ENCODE results near the gene PPT2. TPM values are rescaled to one million over a fixed set of nuclear protein-coding genes. Genes with fewer than 3 reads are reported as not detected.

The PPT2 gene
- total and polyA plus RNA-seq, 2 of the 13 experiments (the other 11 are each of a cell fraction or from before 2014, with no cell fraction given): 39.2 to 61.8 TPM

GRCh38 chr6:32171234-32171633 is 17.3 kb downstream of the PPT2 start:
- no peak overlapping the region for H3K4me2 ChIP-seq (ENCODE audit: low read depth, low read length)
- H3K79me2 ChIP-seq (ENCODE audit: insufficient read depth, low read length): peaks cover 36% of the 10 kb centered on the region
- BruUV-seq (replicated peaks): no TSS peak
- H3K4me1 ChIP-seq (ENCODE audit: insufficient read depth, low read length): peaks cover 32% of the 10 kb centered on the region
- H4K20me1 ChIP-seq (ENCODE audit: insufficient read depth, low read length): no peaks in the 10 kb centered on the region
- no peak for DNase-seq (ENCODE audit: low spot score)
- H3K27ac ChIP-seq (ENCODE audit: extremely low read length, insufficient read depth, low read length): no peak overlapping the region
- WGBS (ENCODE audit: low lambda C conversion rate): 98% methylated on average over 6 of the region's 6 CpGs
- no peak for FAIRE-seq
- POLR2A ChIA-PET: no interaction called here
- no peaks in the 10 kb centered on the region; a peak in 1 of 5 replicates for H3K27me3 ChIP-seq (ENCODE audit: control insufficient read depth in 1 of 2, insufficient read depth in 2 of 2, low read length in 2 of 2)
- ATAC-seq: no peak
- no peak overlapping the region for H3K9ac ChIP-seq (ENCODE audit: insufficient read depth, low read depth, low read length)
- intact Hi-C loops (cut with micrococcal nuclease; ENCODE audit: unreplicated experiment) (no loop called here), in situ Hi-C loops (cut with HindIII; ENCODE audit: extremely low pct_ligation_motif_present, low pct_unique_long_range_greater_than_20kb) (no loop called here)
- H3K36me3 ChIP-seq (replicated peaks in 1 of 2; ENCODE audit: control insufficient read depth in 1 of 2, insufficient read depth in 2 of 2, low read length in 2 of 2): peaks cover 17 to 46% of the 10 kb centered on the region in 2 experiments
- CTCF ChIA-PET (ENCODE audit: low intra/inter-chr PET ratio, low total read pairs): no interaction called here
- 0 out of 2 replicates have a peak, but pooled peaks have one; percentile 26 for TF ChIP-seq RBFOX2 (IDR thresholded peaks at IDR 0.05; ENCODE audit: low read depth, low read length)
- 0 out of 2 replicates have a peak, but pooled peaks have one; percentile 27 for TF ChIP-seq NR0B2 (CRISPR knock-in tag; IDR thresholded peaks at IDR 0.05)
- TF ChIP-seq THAP7 (CRISPR knock-in tag; IDR thresholded peaks at IDR 0.05): no peak
- peak; percentile 24 for TF ChIP-seq AGO2 (optimal IDR thresholded peaks at IDR 0.05; ENCODE audit: low read depth, low read length)
- no peak for TF ChIP-seq SETDB1 (CRISPR knock-in tag; IDR thresholded peaks at IDR 0.05; ENCODE audit: borderline replicate concordance)
- no peak overlapping the region for H3K4me3 ChIP-seq (replicated peaks in 1 of 3; ENCODE audit: insufficient read depth in 1 of 3, low read depth in 2 of 3, low read length in 3 of 3)
- no peak overlapping the region for H2AFZ ChIP-seq (ENCODE audit: low read length)
- H3K9me3 ChIP-seq (ENCODE audit: low read length): no peaks in the 10 kb centered on the region

- 96% methylated on average over 4 of the region's 4 CpGs for WGBS (ENCODE audit: low lambda C conversion rate)
- Histone ChIP-seq H2AFZ (ENCODE audit: low read length) (no peak overlapping the region), H3K4me1 (ENCODE audit: insufficient read depth, low read length) (peaks cover 46% of the 10 kb centered on the region), H3K4me2 (ENCODE audit: low read depth, low read length) (peak overlapping the region; percentile 19), H3K9ac (ENCODE audit: insufficient read depth, low read depth, low read length) (peak overlapping the region; percentile 7; the same call in 1 of the 2 replicates), H3K9me3 (ENCODE audit: low read length) (no peaks in the 10 kb centered on the region), H3K36me3 (replicated peaks in 1 of 2; ENCODE audit: control insufficient read depth in 1 of 2, insufficient read depth in 2 of 2, low read length in 2 of 2) (peaks cover 13 to 33% of the 10 kb centered on the region in 2 experiments), H3K79me2 (ENCODE audit: insufficient read depth, low read length) (peaks cover 36% of the 10 kb centered on the region), H3K27ac (ENCODE audit: extremely low read length, insufficient read depth, low read length) (no peak overlapping the region), H3K4me3 (replicated peaks in 1 of 3; ENCODE audit: insufficient read depth in 1 of 3, low read depth in 2 of 3, low read length in 3 of 3) (no peak overlapping the region), H3K27me3 (ENCODE audit: control insufficient read depth in 1 of 2, insufficient read depth in 2 of 2, low read length in 2 of 2) (no peaks in the 10 kb centered on the region; a peak in 1 of 5 replicates), H4K20me1 (ENCODE audit: insufficient read depth, low read length) (no peaks in the 10 kb centered on the region)
- no TSS peak for BruUV-seq (replicated peaks)
- POLR2A ChIA-PET: interaction anchor here (0.6 kb wide), 1 partner anchor 20 kb away, joined by 3 read pairs; no protein-coding TSS in a partner anchor
- intact Hi-C loops (cut with micrococcal nuclease; ENCODE audit: unreplicated experiment) (no loop called here), in situ Hi-C loops (cut with HindIII; ENCODE audit: extremely low pct_ligation_motif_present, low pct_unique_long_range_greater_than_20kb) (no loop called here)
- no peak for DNase-seq (ENCODE audit: low spot score)
- no peak for ATAC-seq
- no peak for FAIRE-seq
- CTCF ChIA-PET (ENCODE audit: low intra/inter-chr PET ratio, low total read pairs): no interaction called here
- TF ChIP-seq PLSCR1 (CRISPR knock-in tag; IDR thresholded peaks at IDR 0.05; ENCODE audit: borderline replicate concordance) (no peak), ZNF660 (CRISPR knock-in tag; IDR thresholded peaks at IDR 0.05; ENCODE audit: borderline replicate concordance, low read depth) (no peak), ATF2 (CRISPR knock-in tag; IDR thresholded peaks at IDR 0.05) (no peak), PATZ1 (CRISPR knock-in tag; IDR thresholded peaks at IDR 0.05) (no peak)
Measured at GRCh38 chr6:32173051-32173727, 19.2 kb downstream of the PPT2 start.
